ENCODE data around the gene TRPM3. TPM values are rescaled to one million over a fixed set of nuclear protein-coding genes. Genes with fewer than 3 reads are reported as not detected.

Gene TRPM3
- total and polyA plus RNA-seq, 2 of the 8 experiments (the other 6 are each of a cell fraction or from before 2014, with no cell fraction given) = 2.4 to 10.9 TPM

DNA sequence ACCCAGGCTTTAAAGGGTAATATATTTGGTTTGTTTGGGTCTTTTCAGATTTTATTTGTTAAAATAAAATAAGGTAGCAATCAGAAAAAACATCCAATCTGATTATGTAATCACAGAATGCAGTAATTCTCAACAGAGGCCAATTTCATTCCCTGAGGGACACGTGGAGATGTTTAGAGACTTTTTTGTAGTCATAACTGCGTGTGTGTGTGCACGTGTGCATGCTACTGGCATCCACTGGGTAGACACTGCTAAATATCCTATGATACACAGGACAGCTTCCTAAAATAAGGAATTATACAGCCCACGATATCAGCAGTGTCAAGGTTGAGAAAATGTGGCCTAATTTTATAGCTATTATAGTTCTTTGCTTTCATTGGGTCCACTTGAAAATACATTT, 526.2 kb downstream of the TRPM3 start:
- Histone ChIP-seq H3K18ac (ENCODE audit: extremely low read depth, low read length) (no peak overlapping the region), H3K4me3 (ENCODE audit: extremely low read depth in 1 of 4, insufficient read depth in 2 of 4, low read depth in 3 of 4, low read length in 4 of 4) (no peak overlapping the region), H2BK5ac (ENCODE audit: low read depth, low read length) (no peak overlapping the region), H2BK12ac (ENCODE audit: low read depth, low read length) (no peak overlapping the region), H3K14ac (ENCODE audit: insufficient read length) (no peak overlapping the region), H3K79me2 (ENCODE audit: control insufficient read depth in 1 of 2, insufficient read depth in 2 of 2, low read length in 2 of 2) (no peaks in the 10 kb centered on the region), H3K56ac (replicated peaks; ENCODE audit: insufficient read length, low read depth, low read length) (no peak overlapping the region), H3K36me3 (ENCODE audit: control insufficient read depth in 2 of 4, insufficient read depth in 4 of 4, low read length in 3 of 4) (no peaks in the 10 kb centered on the region), H3K4me2 (ENCODE audit: insufficient read depth in 1 of 2, low read depth in 2 of 2, low read length in 2 of 2) (no peak overlapping the region), H4K91ac (replicated peaks; ENCODE audit: insufficient read length, low read length) (no peak overlapping the region), H3K23me2 (ENCODE audit: low read depth, low read length) (no peaks in the 10 kb centered on the region; the same call in 1 of the 2 replicates), H3K79me1 (ENCODE audit: low read depth, low read length) (no peaks in the 10 kb centered on the region), H4K20me1 (replicated peaks in 1 of 2; ENCODE audit: control insufficient read depth in 1 of 2, insufficient read depth in 2 of 2, low read length in 2 of 2) (no peaks in the 10 kb centered on the region), H3K9ac (replicated peaks in 1 of 4; ENCODE audit: extremely low read depth in 1 of 4, low read depth in 3 of 4, low read length in 3 of 4) (no peak overlapping the region), H3K4ac (replicated peaks; ENCODE audit: insufficient read length, low read depth, low read length) (no peak overlapping the region), H2BK120ac (replicated peaks; ENCODE audit: low read depth, low read length) (no peak overlapping the region), H3K27ac (ENCODE audit: low read depth, low read length) (no peak overlapping the region), H3K23ac (ENCODE audit: insufficient read length) (no peak overlapping the region), H4K5ac (ENCODE audit: insufficient read length, low read depth, low read length) (no peak overlapping the region), H2AFZ (ENCODE audit: low read length) (no peak overlapping the region), H2BK20ac (ENCODE audit: low read length) (no peak overlapping the region), H4K8ac (ENCODE audit: extremely low read depth, insufficient read depth, low read length) (no peak overlapping the region), H3K27me3 (replicated peaks in 1 of 4; ENCODE audit: control insufficient read depth in 3 of 4, extremely low read depth in 1 of 4, insufficient read depth in 3 of 4, low read length in 3 of 4) (no peaks in the 10 kb centered on the region), H2BK15ac (ENCODE audit: low read length) (no peak overlapping the region), H3K4me1 (replicated peaks in 1 of 4; ENCODE audit: control insufficient read depth in 3 of 4, insufficient read depth in 4 of 4, low read length in 3 of 4) (0 out of 7 replicates have a peak, but pooled peaks cover 0 to under 1% (median 0%) of the 10 kb centered on the region in 4 experiments), H2AK5ac (ENCODE audit: low read depth, low read length) (no peak overlapping the region), H3K9me3 (ENCODE audit: insufficient read depth in 2 of 2, low read depth in 1 of 2, low read length in 1 of 2) (no peaks in the 10 kb centered on the region)
- ChIA-PET POLR2A (ENCODE audit: partially characterized antibody) (no interaction called here), CTCF (ENCODE audit: partially characterized antibody) (interaction anchor here (0.6 to 1.7 kb wide), 4 partner anchors 9 to 30 kb away, joined by 3 to 7 read pairs (median 3); no protein-coding TSS in a partner anchor)
- WGBS, 2 experiments (ENCODE audit: extremely low coverage in 1 of 2, insufficient coverage in 1 of 2, insufficient read length in 1 of 2, insufficient replicate concordance in 2 of 2, low coverage in 1 of 2, low lambda C conversion rate in 2 of 2, missing lambda C conversion rate in 1 of 2) = 82% methylated on average over 4 of the region's 4 CpGs; no CpG with 5 or more reads in 1 of the 2 experiments
- FAIRE-seq = no peak
- no peak for DNase-seq (ENCODE audit: low read depth in 1 of 2, low spot score in 2 of 2)

Measured in H1 (cell line).